ENCODE data around the gene ZBTB9.

DNA sequence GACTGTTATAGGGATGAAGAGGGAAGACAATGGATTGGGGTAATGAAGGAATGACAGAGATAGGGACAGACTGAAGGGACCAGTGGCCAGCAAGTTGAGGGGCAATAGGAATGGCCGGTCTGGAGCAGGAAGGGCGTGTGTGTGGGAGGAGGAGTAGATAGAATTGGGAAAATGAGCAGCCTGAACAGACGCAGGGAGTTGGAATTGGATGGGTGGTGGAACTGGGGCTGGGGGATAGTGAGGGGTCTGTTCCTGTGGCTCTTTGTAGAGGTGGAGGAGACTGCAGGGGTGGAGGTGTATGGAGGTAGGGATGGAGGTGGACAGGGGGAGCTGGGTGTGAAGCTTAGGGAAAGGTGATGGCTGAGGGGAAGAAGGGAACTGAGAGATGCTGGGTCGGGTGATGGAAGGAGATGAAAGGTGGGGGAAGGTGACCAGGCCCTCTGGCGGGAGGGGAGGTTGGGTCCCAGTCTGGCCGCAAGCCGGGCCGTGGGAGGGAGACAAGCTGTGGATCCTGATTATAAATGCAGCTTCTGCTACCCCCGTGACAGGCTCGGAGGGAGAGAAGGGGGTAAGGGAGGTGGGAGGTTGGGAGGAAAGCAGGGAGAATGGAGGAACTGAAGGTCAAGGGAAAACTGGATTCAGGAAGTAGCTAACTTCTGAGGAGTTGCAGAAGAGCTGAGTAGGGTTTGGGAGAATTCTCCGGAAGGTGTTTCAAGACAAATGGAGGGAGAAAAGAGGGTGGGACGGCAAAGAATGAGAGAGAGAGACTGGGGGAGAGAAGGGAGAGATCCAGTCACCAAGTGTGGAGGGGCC lies 29.3 kb upstream of the ZBTB9 start:
- no peak for TF ChIP-seq TCF12 (IDR thresholded peaks at IDR 0.05; ENCODE audit: low read depth)
- TF ChIP-seq REST (IDR thresholded peaks at IDR 0.05; ENCODE audit: low read depth), result no peak
- no peak for TF ChIP-seq EP300 (IDR thresholded peaks at IDR 0.05; ENCODE audit: borderline replicate concordance)
- TF ChIP-seq RAD21 (IDR thresholded peaks at IDR 0.05; ENCODE audit: low read depth), result no peak
- TF ChIP-seq CEBPB (IDR thresholded peaks at IDR 0.05), result no peak
- TF ChIP-seq TEAD4 (IDR thresholded peaks at IDR 0.05), result no peak
- TF ChIP-seq ZBTB7A (IDR thresholded peaks at IDR 0.05; ENCODE audit: low read depth), result no peak
